ENCODE measurements around the gene CCDC88A. TPM values are rescaled to one million over a fixed set of nuclear protein-coding genes. Genes with fewer than 3 reads are reported as not detected.
"Not testable (repeated sequence)": the region's sequence is repeated elsewhere in the genome, so short reads cannot be mapped to it uniquely, and the experiment has no call there.

Gene CCDC88A
- total RNA-seq, 1 donor = 50.3 TPM

- Histone ChIP-seq H3K4me1 (ENCODE audit: insufficient read depth, low read length) (no peaks in the 10 kb centered on the region), H3K4me3 (ENCODE audit: low read length) (no peak overlapping the region), H3K27me3 (ENCODE audit: insufficient read depth, low read length) (no peaks in the 10 kb centered on the region), H3K9me3 (ENCODE audit: low read depth, low read length) (no peaks in the 10 kb centered on the region)
These were observed 92.0 kb downstream of the CCDC88A start for GRCh38 chr2:55327470-55328230.

DNA sequence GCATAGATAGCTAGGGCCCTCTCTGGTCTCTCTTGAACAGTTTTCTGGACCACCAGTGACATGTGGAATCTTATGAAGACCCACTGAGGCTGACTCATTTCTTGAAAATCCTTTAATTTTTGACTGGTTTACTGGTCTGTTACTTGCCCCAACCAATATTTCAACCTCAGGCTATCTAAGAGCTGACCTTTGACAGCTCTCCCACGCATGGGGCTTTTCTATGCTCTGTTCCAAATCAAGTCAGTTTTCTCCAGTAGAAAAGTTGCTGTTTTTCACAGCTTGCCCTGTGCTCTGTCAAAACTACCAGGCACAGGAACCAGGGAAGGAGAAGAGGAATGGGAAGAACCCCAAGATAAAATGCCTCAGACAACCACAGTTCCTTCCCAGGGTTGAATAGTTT is 104.7 kb downstream of the CCDC88A start:
- no peaks in the 10 kb centered on the region for H3K9me3 ChIP-seq (ENCODE audit: low read depth, low read length)
- H3K4me3 ChIP-seq (ENCODE audit: low read length) = no peak overlapping the region
- H3K27me3 ChIP-seq (ENCODE audit: insufficient read depth, low read length) = no peaks in the 10 kb centered on the region
- H3K4me1 ChIP-seq (ENCODE audit: insufficient read depth, low read length) = no peaks in the 10 kb centered on the region

DNA sequence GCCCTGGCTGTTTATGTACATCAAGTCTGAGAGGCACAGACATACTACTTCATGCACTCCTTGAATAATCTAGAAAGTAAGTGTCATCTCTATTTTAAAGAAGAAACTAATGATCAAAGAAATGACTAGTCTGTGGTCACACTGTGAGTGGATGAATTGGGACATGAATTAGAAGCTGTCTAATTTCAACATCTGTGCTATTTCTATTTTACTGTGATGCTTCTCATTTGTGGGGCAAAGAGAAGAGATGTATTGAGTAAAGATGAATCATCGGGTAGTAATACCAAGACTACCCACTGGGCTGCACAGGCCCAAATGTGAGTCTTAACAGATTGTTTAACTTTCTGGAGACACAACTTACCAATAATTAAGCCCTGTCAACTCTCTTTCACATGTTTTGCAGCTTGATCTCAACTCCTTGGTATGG is 108.2 kb downstream of the CCDC88A start:
- no peak overlapping the region for H3K4me3 ChIP-seq (ENCODE audit: low read length)
- H3K27me3 ChIP-seq (ENCODE audit: insufficient read depth, low read length) = no peaks in the 10 kb centered on the region
- no peaks in the 10 kb centered on the region for H3K4me1 ChIP-seq (ENCODE audit: insufficient read depth, low read length)
- H3K9me3 ChIP-seq (ENCODE audit: low read depth, low read length) = no peaks in the 10 kb centered on the region

DNA sequence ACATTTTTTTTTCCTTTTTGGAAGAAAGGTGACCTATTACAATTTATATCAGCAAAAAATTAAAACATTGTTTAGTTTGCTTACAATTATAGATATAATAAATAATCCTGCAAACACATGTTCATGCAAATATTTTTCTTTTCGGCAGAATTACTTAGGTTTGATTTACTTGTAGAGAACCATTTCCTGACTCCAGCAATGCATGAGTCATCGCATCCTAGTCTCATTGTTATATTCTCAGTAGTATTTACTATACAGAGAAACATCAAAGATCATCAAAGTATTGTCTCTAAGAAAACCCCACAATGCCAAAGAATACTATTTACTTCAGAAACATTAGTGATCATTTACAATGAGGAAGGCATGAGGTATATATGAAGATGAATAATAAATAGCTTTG is 110.2 kb downstream of the CCDC88A start:
- no peaks in the 10 kb centered on the region for H3K27me3 ChIP-seq (ENCODE audit: insufficient read depth, low read length)
- no peak overlapping the region for H3K4me3 ChIP-seq (ENCODE audit: low read length)
- no peaks in the 10 kb centered on the region for H3K4me1 ChIP-seq (ENCODE audit: insufficient read depth, low read length)
- no peaks in the 10 kb centered on the region for H3K9me3 ChIP-seq (ENCODE audit: low read depth, low read length)

- Histone ChIP-seq H3K4me1 (ENCODE audit: insufficient read depth, low read length) (no peaks in the 10 kb centered on the region), H3K9me3 (ENCODE audit: low read depth, low read length) (no peaks in the 10 kb centered on the region), H3K4me3 (ENCODE audit: low read length) (no peak overlapping the region), H3K27me3 (ENCODE audit: insufficient read depth, low read length) (no peaks in the 10 kb centered on the region)
These were observed 117.4 kb downstream of the CCDC88A start for GRCh38 chr2:55302241-55302640.

DNA sequence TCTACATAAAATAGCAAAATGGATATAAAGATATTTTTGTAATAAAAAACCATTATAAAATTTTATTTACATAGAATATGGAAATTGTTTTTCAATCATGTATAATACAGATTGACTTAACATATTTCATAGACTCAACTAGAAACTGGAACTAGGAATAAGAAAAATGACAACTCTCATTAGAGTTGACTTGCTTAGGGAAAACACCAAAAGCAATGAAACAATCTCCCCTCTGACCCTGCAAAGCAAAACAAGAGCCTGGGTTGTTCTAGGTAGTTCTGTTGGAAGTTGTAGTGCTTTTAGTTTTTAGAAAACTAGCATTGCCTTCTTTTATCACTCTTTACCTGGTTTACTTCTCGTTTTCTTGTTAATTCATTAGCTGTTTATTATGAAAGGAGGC is 118.4 kb downstream of the CCDC88A start:
- no peaks in the 10 kb centered on the region for H3K27me3 ChIP-seq (ENCODE audit: insufficient read depth, low read length)

GRCh38 chr2:55296393-55296792 is 123.3 kb downstream of the CCDC88A start:
- H3K4me1 ChIP-seq (ENCODE audit: insufficient read depth, low read length) = peaks cover 5% of the 10 kb centered on the region
- no peaks in the 10 kb centered on the region for H3K9me3 ChIP-seq (ENCODE audit: low read depth, low read length)
- no peaks in the 10 kb centered on the region for H3K27me3 ChIP-seq (ENCODE audit: insufficient read depth, low read length)
- no peak overlapping the region for H3K4me3 ChIP-seq (ENCODE audit: low read length)

More for the DNA sequence above, 118.4 kb downstream of the CCDC88A start:
- Histone ChIP-seq H3K9me3 (ENCODE audit: low read depth, low read length) (no peaks in the 10 kb centered on the region), H3K4me3 (ENCODE audit: low read length) (no peak overlapping the region), H3K4me1 (ENCODE audit: insufficient read depth, low read length) (no peaks in the 10 kb centered on the region)

GRCh38 chr2:55283083-55283482 is 136.6 kb downstream of the CCDC88A start:
- no peaks in the 10 kb centered on the region for H3K9me3 ChIP-seq (ENCODE audit: low read depth, low read length)
- H3K4me3 ChIP-seq (ENCODE audit: low read length) = no peak overlapping the region
- peaks cover 16% of the 10 kb centered on the region for H3K4me1 ChIP-seq (ENCODE audit: insufficient read depth, low read length)
- H3K27me3 ChIP-seq (ENCODE audit: insufficient read depth, low read length) = no peaks in the 10 kb centered on the region

DNA sequence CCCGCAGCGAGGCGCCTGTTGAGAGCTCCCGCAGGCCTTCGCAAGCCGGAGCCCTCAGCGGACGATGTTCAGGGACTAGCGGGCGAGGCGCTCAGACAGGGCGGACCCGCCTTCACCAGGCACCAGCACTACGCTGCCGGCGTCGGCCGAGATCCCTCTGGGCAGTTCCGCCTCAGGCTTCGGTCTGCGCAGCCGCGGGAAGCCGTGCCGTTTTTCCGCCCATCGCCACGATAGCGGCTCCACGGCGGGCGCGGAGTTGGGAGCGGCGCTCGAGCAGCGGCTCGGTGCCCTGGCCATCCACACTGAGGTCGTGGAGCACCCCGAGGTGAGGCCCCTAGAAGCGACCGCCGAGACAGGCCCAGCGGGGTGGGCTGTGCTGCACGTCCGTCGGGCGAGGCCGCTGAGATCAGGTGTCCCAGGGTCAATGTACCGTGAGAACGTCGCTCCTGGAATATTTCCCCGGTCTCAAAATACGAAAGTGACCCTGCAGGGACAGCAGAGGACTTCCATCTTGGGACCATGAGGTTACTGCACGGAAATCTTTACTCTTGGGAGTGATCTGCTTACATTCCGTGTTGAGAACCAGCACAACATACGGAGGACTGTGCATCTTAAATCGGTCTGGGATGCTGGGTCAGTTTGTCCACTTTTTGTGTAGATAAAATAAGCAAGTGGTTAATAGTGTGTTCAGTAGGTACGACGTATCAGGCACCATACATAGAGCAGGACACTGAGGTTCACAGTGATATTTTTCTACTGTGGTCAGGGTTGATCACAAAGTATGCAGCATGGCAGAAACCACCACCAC is 137.3 kb downstream of the CCDC88A start:
- Histone ChIP-seq H3K4me3 (ENCODE audit: low read length) (peak overlapping the region; percentile 87), H3K4me1 (ENCODE audit: insufficient read depth, low read length) (peaks cover 16% of the 10 kb centered on the region), H3K9me3 (ENCODE audit: low read depth, low read length) (no peaks in the 10 kb centered on the region), H3K27me3 (ENCODE audit: insufficient read depth, low read length) (no peaks in the 10 kb centered on the region)

GRCh38 chr2:55280851-55281546 is 138.7 kb downstream of the CCDC88A start:
- H3K9me3 ChIP-seq (ENCODE audit: low read depth, low read length); H3K4me3 ChIP-seq (ENCODE audit: low read length); H3K27me3 ChIP-seq (ENCODE audit: insufficient read depth, low read length): not testable (repeated sequence)
- peaks cover 16% of the 10 kb centered on the region for H3K4me1 ChIP-seq (ENCODE audit: insufficient read depth, low read length)

- H3K27me3 ChIP-seq (ENCODE audit: insufficient read depth, low read length); H3K9me3 ChIP-seq (ENCODE audit: low read depth, low read length); H3K4me3 ChIP-seq (ENCODE audit: low read length): not testable (repeated sequence)
- peaks cover 16% of the 10 kb centered on the region for H3K4me1 ChIP-seq (ENCODE audit: insufficient read depth, low read length)
These were observed 139.7 kb downstream of the CCDC88A start for GRCh38 chr2:55279859-55280424.

GRCh38 chr2:55279214-55279835 is 140.3 kb downstream of the CCDC88A start:
- H3K9me3 ChIP-seq (ENCODE audit: low read depth, low read length); H3K4me3 ChIP-seq (ENCODE audit: low read length); H3K27me3 ChIP-seq (ENCODE audit: insufficient read depth, low read length): not testable (repeated sequence)
- H3K4me1 ChIP-seq (ENCODE audit: insufficient read depth, low read length) = peaks cover 16% of the 10 kb centered on the region

DNA sequence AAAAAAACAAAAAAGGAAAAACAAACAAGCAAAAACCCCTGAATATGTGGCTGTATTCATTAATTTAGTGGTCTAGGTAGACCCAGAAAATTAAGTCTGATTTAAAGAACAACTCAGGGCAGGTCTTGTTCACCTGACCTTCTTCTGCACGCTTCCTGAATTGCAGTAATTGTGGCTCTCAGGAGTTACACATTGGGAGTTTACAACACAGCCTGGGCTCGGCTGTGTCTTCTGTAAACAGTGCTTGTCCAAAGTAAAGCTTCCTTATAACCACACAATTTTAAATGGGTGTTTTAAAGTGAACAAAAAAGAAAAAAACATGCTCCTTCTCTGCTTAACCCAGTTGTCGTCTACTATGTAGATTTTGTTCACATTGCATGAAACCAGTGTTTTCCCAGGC is 142.3 kb downstream of the CCDC88A start:
- peaks cover 5% of the 10 kb centered on the region for H3K4me1 ChIP-seq (ENCODE audit: insufficient read depth, low read length)
- no peak overlapping the region for H3K4me3 ChIP-seq (ENCODE audit: low read length)
- H3K9me3 ChIP-seq (ENCODE audit: low read depth, low read length) = no peaks in the 10 kb centered on the region
- H3K27me3 ChIP-seq (ENCODE audit: insufficient read depth, low read length) = no peaks in the 10 kb centered on the region

- H3K27me3 ChIP-seq (ENCODE audit: insufficient read depth, low read length); H3K4me1 ChIP-seq (ENCODE audit: insufficient read depth, low read length); H3K9me3 ChIP-seq (ENCODE audit: low read depth, low read length); H3K4me3 ChIP-seq (ENCODE audit: low read length): not testable (repeated sequence)
These were observed 145.3 kb downstream of the CCDC88A start for GRCh38 chr2:55274346-55274745.

DNA sequence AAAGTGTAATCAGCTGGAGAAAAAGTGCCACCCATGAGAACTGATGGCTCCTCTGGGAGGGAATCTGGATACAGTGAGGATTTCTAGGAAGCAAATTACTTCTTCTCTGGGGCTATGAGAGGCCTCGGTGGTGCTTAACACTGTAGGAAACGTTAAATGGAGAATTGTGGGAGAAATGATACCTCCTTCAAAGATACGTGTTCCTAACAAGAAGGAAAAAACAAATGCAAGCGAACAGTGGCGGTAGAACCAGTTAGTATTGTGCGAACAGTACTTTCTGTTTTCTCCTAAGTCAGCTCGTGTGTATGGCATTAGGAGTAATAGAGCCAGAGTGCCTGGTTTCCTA is 150.0 kb downstream of the CCDC88A start:
- H3K4me3 ChIP-seq (ENCODE audit: low read length) = peak overlapping the region; percentile 69
- H3K27me3 ChIP-seq (ENCODE audit: insufficient read depth, low read length) = no peaks in the 10 kb centered on the region
- no peaks in the 10 kb centered on the region for H3K9me3 ChIP-seq (ENCODE audit: low read depth, low read length)
- peaks cover 16% of the 10 kb centered on the region for H3K4me1 ChIP-seq (ENCODE audit: insufficient read depth, low read length)
